Measurements from ENCODE around the gene MARCKSL1. TPM values are rescaled to one million over a fixed set of nuclear protein-coding genes. Genes with fewer than 3 reads are reported as not detected.

MARCKSL1 gene
- total and polyA plus RNA-seq, 2 of the 13 experiments (the other 11 are each of a cell fraction or from before 2014, with no cell fraction given) = 81.9 to 155 TPM

GRCh38 chr1:32352239-32352745, 16.3 kb upstream of the MARCKSL1 start (continued):
- peak; percentile 61 for TF ChIP-seq SRSF1 (optimal IDR thresholded peaks at IDR 0.05; ENCODE audit: low read depth, low read length)
- no peak for TF ChIP-seq ZNF383 (CRISPR knock-in tag; IDR thresholded peaks at IDR 0.05; ENCODE audit: borderline replicate concordance)
- TF ChIP-seq ASH2L (IDR thresholded peaks at IDR 0.05; ENCODE audit: insufficient read length, low read depth, low read length) = no peak
- TF ChIP-seq ZNF605 (CRISPR knock-in tag; IDR thresholded peaks at IDR 0.05) = 0 out of 2 replicates have a peak, but pooled peaks have one; percentile 66
- 0 out of 2 replicates have a peak, but pooled peaks have one; percentile 49 for TF ChIP-seq GATAD2A (CRISPR knock-in tag; IDR thresholded peaks at IDR 0.05)
- TF ChIP-seq TAF1 (CRISPR knock-in tag; IDR thresholded peaks at IDR 0.05) = 0 out of 2 replicates have a peak, but pooled peaks have one; percentile 11
- no peak for TF ChIP-seq HINFP (CRISPR knock-in tag; IDR thresholded peaks at IDR 0.05; ENCODE audit: low read depth)
- 0 out of 2 replicates have a peak, but pooled peaks have one; percentile 26 for TF ChIP-seq GFI1 (CRISPR knock-in tag; IDR thresholded peaks at IDR 0.05; ENCODE audit: borderline replicate concordance)
- no peak for TF ChIP-seq HOMEZ (CRISPR knock-in tag; IDR thresholded peaks at IDR 0.05; ENCODE audit: low read depth)
- peak; percentile 79 for TF ChIP-seq ZNF770 (CRISPR knock-in tag; IDR thresholded peaks at IDR 0.05)
- peak; percentile 65 for TF ChIP-seq PAXIP1 (CRISPR knock-in tag; conservative IDR thresholded peaks at IDR 0.05)
- no peak for TF ChIP-seq ZBTB26 (CRISPR knock-in tag; IDR thresholded peaks at IDR 0.05; ENCODE audit: borderline replicate concordance)
- TF ChIP-seq NR2C2 (CRISPR knock-in tag; IDR thresholded peaks at IDR 0.05; ENCODE audit: borderline replicate concordance) = peak; percentile 85
- TF ChIP-seq ESRRA (CRISPR knock-in tag; IDR thresholded peaks at IDR 0.05; ENCODE audit: low read depth) = peak; percentile 95
- no peak for TF ChIP-seq BCL6 (CRISPR knock-in tag; IDR thresholded peaks at IDR 0.05)

Measured in HepG2 (cell line).